H1 (cell line): ENCODE measurements around the gene SHQ1. TPM values are rescaled to one million over a fixed set of nuclear protein-coding genes. Genes with fewer than 3 reads are reported as not detected.

Experiments used
- CTCF ChIA-PET: fragments of 300-600 bp; sonication (Branson Sonifier 250); formaldehyde crosslinking; loops from one replicate; lab custom pipeline; 2021; ENCODE audit not compliant: partially characterized antibody; lab: Charles Lee
- POLR2A ChIA-PET: fragments of 300-600 bp; sonication (Branson Sonifier 250); formaldehyde crosslinking; loops from one replicate; lab custom pipeline; 2021; ENCODE audit warnings: inconsistent platforms; ENCODE audit not compliant: partially characterized antibody; lab: Charles Lee
- DNase-seq, 2 experiments: peaks; one replicate each; pipeline versions ENCODE4 v3.0.0 to v3.0.0-alpha.2; 2010 to 2022; ENCODE audit warnings: low spot score in 2 of 2, low read depth in 1 of 2, mixed read lengths in 1 of 2
- FAIRE-seq: peaks from 2 replicates; lab custom pipeline; 2011; peaks lifted over from hg19 to GRCh38; lab: Jason Lieb, UNC
- H2AFZ ChIP-seq: 2 replicates; pipeline ENCODE4 v1.8.1; 2012; ENCODE audit warnings: low read length, inconsistent platforms
- H2AK5ac ChIP-seq: 2 replicates; pipeline ENCODE4 v1.6.1; 2013; ENCODE audit warnings: low read depth, low read length
- H2BK120ac ChIP-seq: replicated peaks from 2 replicates; pipeline ENCODE3; 2013; ENCODE audit warnings: low read depth, low read length, inconsistent platforms
- H2BK12ac ChIP-seq: 2 replicates; pipeline ENCODE4 v1.6.1; 2013; ENCODE audit warnings: low read depth, low read length
- H2BK15ac ChIP-seq: 2 replicates; pipeline ENCODE4 v1.6.1; 2013; ENCODE audit warnings: low read length
- H2BK20ac ChIP-seq: 2 replicates; pipeline ENCODE4 v1.6.1; 2013; ENCODE audit warnings: low read length
- H2BK5ac ChIP-seq: 2 replicates; pipeline ENCODE4 v1.6.1; 2013; ENCODE audit warnings: low read depth, low read length
- H3K14ac ChIP-seq: 2 replicates; pipeline ENCODE4 v1.6.1; 2013; ENCODE audit warnings: inconsistent platforms; ENCODE audit not compliant: insufficient read length
- H3K18ac ChIP-seq: 2 replicates; pipeline ENCODE4 v1.6.1; 2013; ENCODE audit warnings: low read length; ENCODE audit errors: extremely low read depth
- H3K23ac ChIP-seq: 2 replicates; pipeline ENCODE4 v1.6.1; 2013; ENCODE audit warnings: inconsistent platforms; ENCODE audit not compliant: insufficient read length
- H3K23me2 ChIP-seq: 2 replicates; pipeline ENCODE4 v1.6.1; 2013; ENCODE audit warnings: low read depth, low read length
- H3K27ac ChIP-seq: 2 replicates; pipeline ENCODE4 v1.6.1; 2011; ENCODE audit warnings: low read depth, low read length, inconsistent platforms
- H3K27me3 ChIP-seq, 4 experiments: replicated peaks in 1 of 4; 1 replicate in 1 of 4; 2 replicates in 3 of 4; pipeline versions ENCODE4 v1.6.1 to v1.8.1; 2011 to 2013; ENCODE audit warnings: low read length in 3 of 4, mild to moderate bottlenecking in 3 of 4, inconsistent platforms in 2 of 4, mixed read lengths in 2 of 4, moderate library complexity in 1 of 4; ENCODE audit not compliant: control insufficient read depth in 3 of 4, insufficient read depth in 3 of 4; ENCODE audit errors: extremely low read depth in 1 of 4
- H3K36me3 ChIP-seq, 4 experiments: 2 replicates each; pipeline versions ENCODE4 v1.6.1 to v1.8.1; 2011 to 2013; ENCODE audit warnings: mild to moderate bottlenecking in 4 of 4, low read length in 3 of 4, moderate library complexity in 2 of 4, control low read depth in 1 of 4, inconsistent platforms in 1 of 4; ENCODE audit not compliant: insufficient read depth in 4 of 4, control insufficient read depth in 2 of 4
- H3K4ac ChIP-seq: replicated peaks from 2 replicates; pipeline ENCODE3; 2013; ENCODE audit warnings: low read length, low read depth, mixed read lengths, inconsistent platforms; ENCODE audit not compliant: insufficient read length
- H3K4me1 ChIP-seq, 4 experiments: replicated peaks in 1 of 4; 1 replicate in 1 of 4; 2 replicates in 3 of 4; pipeline versions ENCODE4 v1.6.1 to v1.8.1; 2011 to 2013; ENCODE audit warnings: low read length in 3 of 4, inconsistent platforms in 2 of 4, mixed read lengths in 1 of 4; ENCODE audit not compliant: insufficient read depth in 4 of 4, control insufficient read depth in 3 of 4
- H3K4me2 ChIP-seq, 2 experiments: 2 replicates each; pipeline versions ENCODE4 v1.6.1 to v1.8.1; 2011 to 2013; ENCODE audit warnings: low read depth in 2 of 2, low read length in 2 of 2, control low read depth in 1 of 2, inconsistent platforms in 1 of 2, mild to moderate bottlenecking in 1 of 2; ENCODE audit not compliant: insufficient read depth in 1 of 2
- H3K4me3 ChIP-seq, 4 experiments: fragments of 200-600, 300-600 bp in 1 of 4; sonication (generic), shearing (Covaris generic), sonication (Bioruptor Twin) in 1 of 4; 2 replicates each; pipeline versions ENCODE4 v1.5.1 to v1.8.1; 2011 to 2016; ENCODE audit warnings: low read length in 4 of 4, low read depth in 3 of 4, control low read depth in 2 of 4, inconsistent platforms in 2 of 4, mild to moderate bottlenecking in 2 of 4, mixed read lengths in 1 of 4, moderate library complexity in 1 of 4; ENCODE audit not compliant: insufficient read depth in 2 of 4; ENCODE audit errors: extremely low read depth in 1 of 4
- H3K56ac ChIP-seq: replicated peaks from 2 replicates; pipeline ENCODE3; 2013; ENCODE audit warnings: low read depth, mild to moderate bottlenecking, mixed read lengths, low read length, inconsistent platforms; ENCODE audit not compliant: insufficient read length
- H3K79me1 ChIP-seq: 2 replicates; pipeline ENCODE4 v1.6.1; 2013; ENCODE audit warnings: low read depth, low read length, control low read depth
- H3K79me2 ChIP-seq, 2 experiments: 2 replicates each; pipeline versions ENCODE4 v1.6.1 to v1.8.1; 2012 to 2013; ENCODE audit warnings: low read length in 2 of 2, mild to moderate bottlenecking in 2 of 2, inconsistent platforms in 1 of 2; ENCODE audit not compliant: insufficient read depth in 2 of 2, control insufficient read depth in 1 of 2
- H3K9ac ChIP-seq, 4 experiments: replicated peaks in 1 of 4; 1 replicate in 1 of 4; 2 replicates in 3 of 4; pipeline versions ENCODE4 v1.6.1 to v1.8.1; 2011 to 2013; ENCODE audit warnings: low read depth in 3 of 4, low read length in 3 of 4, control low read depth in 2 of 4, mild to moderate bottlenecking in 2 of 4, moderate library complexity in 2 of 4, inconsistent platforms in 1 of 4; ENCODE audit errors: extremely low read depth in 1 of 4
- H3K9me3 ChIP-seq, 2 experiments: 2 replicates each; pipeline versions ENCODE4 v1.6.1 to v1.8.1; 2012 to 2013; ENCODE audit warnings: mild to moderate bottlenecking in 2 of 2, moderate library complexity in 2 of 2, control low read depth in 1 of 2, inconsistent platforms in 1 of 2, low read depth in 1 of 2, low read length in 1 of 2, mixed read lengths in 1 of 2; ENCODE audit not compliant: insufficient read depth in 2 of 2
- H4K20me1 ChIP-seq, 2 experiments: replicated peaks in 1 of 2; 2 replicates each; pipeline versions ENCODE3 to v1.8.1; 2011 to 2013; ENCODE audit warnings: inconsistent platforms in 2 of 2, low read length in 2 of 2, mild to moderate bottlenecking in 1 of 2; ENCODE audit not compliant: insufficient read depth in 2 of 2, control insufficient read depth in 1 of 2
- H4K5ac ChIP-seq: 2 replicates; pipeline ENCODE4 v1.6.1; 2013; ENCODE audit warnings: low read length, low read depth, mixed read lengths, inconsistent platforms; ENCODE audit not compliant: insufficient read length
- H4K8ac ChIP-seq: 2 replicates; pipeline ENCODE4 v1.8.0; 2013; ENCODE audit warnings: mild to moderate bottlenecking, moderate library complexity, low read length, inconsistent platforms; ENCODE audit not compliant: insufficient read depth; ENCODE audit errors: extremely low read depth
- H4K91ac ChIP-seq: replicated peaks from 2 replicates; pipeline ENCODE3; 2013; ENCODE audit warnings: low read length, mixed read lengths, inconsistent platforms; ENCODE audit not compliant: insufficient read length
- ASH2L ChIP-seq: fragments of 200-600, 300-600 bp; sonication (generic); IDR thresholded peaks from one replicate; pipeline ENCODE4 v1.7.1; 2017; ENCODE audit warnings: low read length
- BCL11A ChIP-seq, 2 experiments: IDR thresholded peaks; one replicate each; pipeline ENCODE4 v1.6.1; 2011; ENCODE audit warnings: low read depth in 2 of 2, low read length in 2 of 2, mild to moderate bottlenecking in 2 of 2
- EGR1 ChIP-seq: IDR thresholded peaks from 2 replicates; pipeline ENCODE4 v1.6.1; 2011; ENCODE audit warnings: low read depth, low read length, borderline replicate concordance
- HDAC2 ChIP-seq, 2 experiments: fragments of 300-600 bp in 1 of 2; sonication (generic) in 1 of 2; IDR thresholded peaks; 2 replicates each; pipeline ENCODE4 v1.6.1; 2011 to 2012; ENCODE audit warnings: low read depth in 2 of 2, low read length in 2 of 2, mild to moderate bottlenecking in 2 of 2, moderate library complexity in 2 of 2, borderline replicate concordance in 1 of 2, inconsistent platforms in 1 of 2
- KDM5A ChIP-seq: fragments of 200-600 bp; IDR thresholded peaks from 2 replicates; pipeline ENCODE4 v1.7.1; 2012; ENCODE audit warnings: mild to moderate bottlenecking, low read length, inconsistent platforms, mixed read lengths
- MAX ChIP-seq: IDR thresholded peaks from 2 replicates; pipeline ENCODE4 v1.6.1; 2012; ENCODE audit warnings: inconsistent platforms
- RAD21 ChIP-seq, 2 experiments: IDR thresholded peaks in 1 of 2; conservative IDR thresholded peaks in 1 of 2; 2 replicates each; pipeline ENCODE4 v1.6.1; 2011; ENCODE audit warnings: low read depth in 2 of 2, low read length in 2 of 2, improper control_type of control experiment in 1 of 2, inconsistent platforms in 1 of 2, mild to moderate bottlenecking in 1 of 2, moderate library complexity in 1 of 2
- RFX5 ChIP-seq: IDR thresholded peaks from 2 replicates; pipeline ENCODE4 v1.6.1; 2011; ENCODE audit warnings: low read depth, low read length, improper control_type of control experiment, borderline replicate concordance
- RXRA ChIP-seq: IDR thresholded peaks from 2 replicates; pipeline ENCODE4 v1.6.1; 2011; ENCODE audit warnings: low read depth, mild to moderate bottlenecking, low read length, moderate library complexity; ENCODE audit not compliant: insufficient read depth
- SIN3A ChIP-seq, 2 experiments: IDR thresholded peaks in 1 of 2; conservative IDR thresholded peaks in 1 of 2; 2 replicates each; pipeline ENCODE4 v1.6.1; 2011 to 2012; ENCODE audit warnings: low read length in 2 of 2, improper control_type of control experiment in 1 of 2, low read depth in 1 of 2, mild to moderate bottlenecking in 1 of 2
- SP4 ChIP-seq: IDR thresholded peaks from 2 replicates; pipeline ENCODE4 v1.6.1; 2012; ENCODE audit warnings: low read length, inconsistent platforms
- SUZ12 ChIP-seq: fragments of 200-600 bp; sonication (generic); IDR thresholded peaks from 2 replicates; pipeline ENCODE4 v1.6.1; 2012; ENCODE audit warnings: mild to moderate bottlenecking, inconsistent platforms, low read length, moderate library complexity, mixed read lengths
- TAF1 ChIP-seq: IDR thresholded peaks from 2 replicates; pipeline ENCODE4 v1.6.1; 2011; ENCODE audit warnings: mild to moderate bottlenecking, low read depth, low read length
- WGBS, 2 experiments: shearing (Covaris generic) in 1 of 2; methylation state at CpG; one replicate each; pipeline versions ENCODE4 v1.1.6 to v1.1.7; 2013 to 2015; ENCODE audit warnings: low lambda C conversion rate in 2 of 2, mixed read lengths in 2 of 2, inconsistent platforms in 1 of 2, low coverage in 1 of 2, missing lambda C conversion rate in 1 of 2; ENCODE audit not compliant: insufficient replicate concordance in 2 of 2, insufficient coverage in 1 of 2, insufficient read length in 1 of 2; ENCODE audit errors: extremely low coverage in 1 of 2, missing lambda C conversion rate in 1 of 2; 5-methylcytosine and 5-hydroxymethylcytosine counted together
- polyA plus RNA-seq, 7 experiments: library from polyadenylated mRNA; depleted of rRNA in 3 of 7; stranded (reverse) in 5 of 7; unstranded in 2 of 7; fragments of >200 nt in 5 of 7; fragments of 200-250 nt in 2 of 7; gene quantifications; 1 replicate in 5 of 7; 2 replicates in 1 of 7; 4 replicates in 1 of 7; pipeline versions ENCODE4 v1.2.1 to v1.2.3, GENCODE V29; 2011 to 2013; ENCODE audit warnings: missing spikeins in 2 of 7, mixed read lengths in 2 of 7
- total RNA-seq: library from RNA; stranded (reverse); fragmentation: NEBNext Ultra II Directional; extraction: Animal tissue kit (Norgen Biotek cat#: 25700); gene quantifications from 2 replicates; pipeline ENCODE4 v1.2.1, GENCODE V29; 2021

SHQ1 gene
- total and polyA plus RNA-seq, 2 of the 8 experiments (the other 6 are each of a cell fraction or from before 2014, with no cell fraction given): 10.7 to 34.4 TPM

DNA sequence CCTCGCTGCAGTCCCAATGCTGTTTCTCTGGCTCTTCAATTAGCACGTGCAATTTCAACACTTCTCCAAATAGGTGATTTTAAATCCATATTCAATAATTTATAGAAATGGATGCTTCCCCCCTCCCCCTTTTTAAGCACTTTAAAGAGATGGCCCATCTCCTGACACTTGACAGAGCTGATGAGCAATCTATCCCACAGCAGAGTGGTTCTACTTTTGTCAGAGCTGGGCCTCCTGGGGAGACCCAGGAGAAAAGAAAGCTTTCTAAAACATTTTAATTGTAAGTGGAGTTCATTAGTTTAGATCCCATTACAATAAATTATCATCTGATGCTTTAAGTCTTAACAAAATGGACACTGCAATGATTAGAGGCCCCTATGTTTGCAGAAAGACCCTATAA, 127.7 kb downstream of the SHQ1 start:
- H3K56ac ChIP-seq: no peak overlapping the region
- H3K36me3 ChIP-seq: no peaks in the 10 kb centered on the region
- H3K23me2 ChIP-seq: no peaks in the 10 kb centered on the region; the same call in 1 of the 2 replicates
- no peak for DNase-seq
- H2BK120ac ChIP-seq: no peak overlapping the region
- H3K27ac ChIP-seq: no peak overlapping the region
- no peak overlapping the region for H4K91ac ChIP-seq
- 77% methylated on average over 2 of the region's 2 CpGs; no CpG with 5 or more reads in 1 of the 2 experiments for WGBS, 2 experiments
- no peak overlapping the region for H3K14ac ChIP-seq
- H2BK20ac ChIP-seq: no peak overlapping the region
- no peaks in the 10 kb centered on the region for H3K79me2 ChIP-seq
- no peak for FAIRE-seq
- H3K4me2 ChIP-seq: no peak overlapping the region
- ChIA-PET CTCF (interaction anchor here (1.1 to 2.1 kb wide), 2 partner anchors 55 to 102 kb away, joined by 4 to 7 read pairs; no protein-coding TSS in a partner anchor), POLR2A (no interaction called here)
- H2AK5ac ChIP-seq: no peak overlapping the region
- H4K20me1 ChIP-seq: no peaks in the 10 kb centered on the region
- H2AFZ ChIP-seq: no peak overlapping the region
- H3K27me3 ChIP-seq: no peaks in the 10 kb centered on the region
- no peak overlapping the region for H2BK15ac ChIP-seq
- H3K18ac ChIP-seq: no peak overlapping the region
- H3K79me1 ChIP-seq: no peaks in the 10 kb centered on the region
- H2BK12ac ChIP-seq: no peak overlapping the region
- H4K5ac ChIP-seq: no peak overlapping the region
- no peak overlapping the region for H2BK5ac ChIP-seq
- H3K23ac ChIP-seq: no peak overlapping the region
- no peak overlapping the region for H3K4me3 ChIP-seq
- peaks cover 13% of the 10 kb centered on the region in 2 experiments for H3K9me3 ChIP-seq
- 0 out of 7 replicates have a peak, but pooled peaks cover 0 to 2% (median 0%) of the 10 kb centered on the region in 4 experiments for H3K4me1 ChIP-seq
- no peak overlapping the region for H3K4ac ChIP-seq
- H4K8ac ChIP-seq: no peak overlapping the region
- no peak overlapping the region for H3K9ac ChIP-seq
- no peak for TF ChIP-seq SP4
- TF ChIP-seq MAX: no peak
- no peak for TF ChIP-seq HDAC2 (IDR thresholded peaks at IDR 0.05; ENCODE audit: borderline replicate concordance in 1 of 2, low read depth in 2 of 2, low read length in 2 of 2)
- TF ChIP-seq TAF1: no peak
- TF ChIP-seq KDM5A: no peak
- TF ChIP-seq EGR1: no peak
- no peak for TF ChIP-seq SUZ12
- TF ChIP-seq SIN3A (conservative IDR thresholded peaks at IDR 0.05 in 1 of 2, IDR thresholded peaks at IDR 0.05 in 1 of 2; ENCODE audit: low read depth in 1 of 2, low read length in 2 of 2): no peak
- no peak for TF ChIP-seq RXRA
- TF ChIP-seq BCL11A (IDR thresholded peaks at IDR 0.05; ENCODE audit: low read depth in 2 of 2, low read length in 2 of 2): no peak
- no peak for TF ChIP-seq RAD21 (IDR thresholded peaks at IDR 0.05 in 1 of 2, conservative IDR thresholded peaks at IDR 0.05 in 1 of 2; ENCODE audit: low read depth in 2 of 2, low read length in 2 of 2)
- TF ChIP-seq ASH2L: no peak
- TF ChIP-seq RFX5: no peak
